Measurements from ENCODE around the gene ZNF205.

ZNF205 gene

DNA sequence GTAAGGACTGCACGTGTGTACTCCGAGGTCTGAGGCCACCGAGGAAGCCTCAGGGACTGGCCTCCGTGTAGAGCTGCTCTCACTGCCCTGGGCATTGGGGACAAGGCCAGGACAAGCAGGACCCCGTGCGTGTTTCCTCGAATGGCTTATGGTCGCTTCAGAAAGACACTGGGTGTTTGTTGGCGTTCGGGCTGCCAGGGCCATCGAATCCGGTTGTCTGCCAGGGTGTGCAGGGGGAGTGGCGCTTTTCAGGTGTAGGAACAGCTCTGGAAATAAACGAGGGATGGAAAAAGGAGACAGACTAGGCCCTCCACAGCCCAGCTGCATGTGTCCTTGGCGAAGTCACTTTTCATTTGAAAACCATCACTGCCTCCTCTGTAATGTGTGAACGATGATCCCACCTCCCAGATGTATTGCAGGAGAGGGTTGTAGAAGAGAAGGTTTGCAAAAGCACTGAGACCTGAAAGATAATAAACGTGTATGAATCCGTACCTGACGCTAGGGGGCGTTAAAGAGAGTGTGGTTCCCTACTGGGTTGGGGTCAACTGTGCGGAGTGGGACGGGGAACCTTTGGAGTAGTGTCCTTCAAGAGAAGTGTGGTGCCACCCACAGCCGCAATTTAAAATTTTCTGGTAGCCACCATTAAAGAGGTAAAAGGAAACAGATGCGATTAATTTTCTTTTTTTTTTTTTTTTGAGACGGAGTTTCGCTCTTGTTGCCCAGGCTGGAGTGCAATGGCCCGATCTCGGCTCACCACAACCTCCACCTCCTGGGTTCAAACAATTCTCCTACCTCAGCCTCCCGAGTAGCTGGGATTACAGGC lies 11.2 kb upstream of the ZNF205 start:
- DNase-seq = no peak

DNA sequence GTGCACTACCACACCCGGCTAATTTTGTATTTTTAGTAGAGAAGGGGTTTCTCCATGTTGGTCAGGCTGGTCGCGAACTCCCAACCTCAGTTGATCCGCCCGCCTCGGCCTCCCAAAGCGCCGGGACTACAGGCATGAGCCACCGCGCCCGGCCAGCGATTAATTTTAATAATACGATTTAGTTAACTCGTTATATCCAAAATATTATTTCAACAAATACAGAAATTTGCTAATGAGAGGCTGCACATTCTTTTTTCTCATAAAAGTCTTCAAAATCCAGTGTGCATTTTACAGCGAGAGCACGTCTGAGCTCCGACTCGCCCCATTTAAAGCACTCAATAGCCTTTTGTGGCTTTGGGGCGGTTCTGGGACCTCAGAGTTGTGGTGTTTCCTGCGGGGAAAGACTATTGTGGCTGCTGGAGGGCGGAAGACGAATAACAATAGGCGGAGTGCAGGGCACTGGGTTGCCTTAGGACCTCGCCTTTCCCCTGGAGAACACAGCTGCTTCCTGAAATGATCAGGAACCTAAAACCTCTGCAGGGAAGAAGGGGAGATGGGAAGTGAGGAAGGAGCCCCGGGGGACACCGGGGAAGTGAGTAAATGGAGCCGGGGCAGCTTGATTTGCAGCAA lies 10.4 kb upstream of the ZNF205 start:
- no peak for DNase-seq

- DNase-seq = peak; percentile 31 to 95 (median 85)
These were observed 6.0 kb upstream of the ZNF205 start for GRCh38 chr16:3106205-3106928.

GRCh38 chr16:3112881-3113574 lies 642 bp downstream of the ZNF205 start:
- DNase-seq = peak in 11 of 58 donors; percentile 9 to 34 (median 14)

DNA sequence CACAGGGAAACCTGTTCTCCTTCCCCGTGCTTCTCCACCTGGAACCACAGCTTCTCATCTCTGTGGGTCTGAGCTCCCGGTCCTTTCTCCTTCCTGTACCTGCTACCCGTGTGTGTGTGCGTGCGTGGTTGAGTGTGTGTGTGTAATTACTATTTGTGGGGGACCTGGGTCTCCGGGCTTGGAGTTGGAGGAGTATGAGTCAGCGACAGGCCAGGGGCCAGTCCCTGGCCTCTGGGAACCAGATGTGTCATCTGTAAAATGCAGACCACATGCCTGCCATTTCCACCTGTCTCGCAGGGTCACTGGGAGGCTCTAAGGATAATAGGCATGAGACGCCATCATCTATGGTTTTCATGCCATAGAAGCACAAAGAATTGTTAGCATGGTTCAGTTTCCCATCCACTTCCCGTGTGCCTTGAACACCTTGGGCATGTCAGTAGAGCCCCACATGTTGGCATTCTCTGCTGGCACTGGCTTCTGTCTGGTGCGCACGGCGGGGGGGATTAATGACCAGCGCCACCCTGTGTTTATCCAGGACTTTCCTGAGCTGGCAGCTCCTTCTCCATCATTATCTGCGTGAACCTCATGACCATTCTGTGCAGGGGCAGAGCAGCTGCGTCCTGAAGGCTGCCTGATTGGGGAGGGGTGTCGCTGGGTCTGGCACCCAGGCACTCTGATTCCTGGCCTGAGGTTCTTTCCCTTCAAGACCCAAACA lies 1.5 kb downstream of the ZNF205 start:
- DNase-seq = no peak

GRCh38 chr16:3115003-3115402 lies 2.6 kb downstream of the ZNF205 start:
- no peak for DNase-seq

DNA sequence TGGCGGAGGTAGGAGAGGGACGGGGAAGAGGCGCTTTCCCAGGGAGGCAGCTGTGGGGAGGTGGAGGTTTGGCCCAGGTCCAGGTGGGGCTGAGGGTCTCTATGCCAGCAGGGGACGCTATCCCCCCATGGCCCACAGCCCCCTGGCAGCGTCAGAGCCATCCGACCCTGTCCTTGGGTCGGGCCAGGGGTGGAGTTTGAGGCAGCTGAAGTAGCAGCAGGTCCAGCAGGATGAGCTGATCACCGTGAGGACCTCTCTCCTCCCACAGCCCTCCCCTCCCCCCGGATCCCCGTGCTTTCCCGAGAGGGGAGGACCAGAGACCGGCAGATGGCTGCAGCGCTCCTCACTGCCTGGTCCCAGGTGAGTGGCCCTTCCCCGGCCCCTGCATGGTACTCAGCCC lies 3.2 kb downstream of the ZNF205 start:
- DNase-seq = no peak

DNA sequence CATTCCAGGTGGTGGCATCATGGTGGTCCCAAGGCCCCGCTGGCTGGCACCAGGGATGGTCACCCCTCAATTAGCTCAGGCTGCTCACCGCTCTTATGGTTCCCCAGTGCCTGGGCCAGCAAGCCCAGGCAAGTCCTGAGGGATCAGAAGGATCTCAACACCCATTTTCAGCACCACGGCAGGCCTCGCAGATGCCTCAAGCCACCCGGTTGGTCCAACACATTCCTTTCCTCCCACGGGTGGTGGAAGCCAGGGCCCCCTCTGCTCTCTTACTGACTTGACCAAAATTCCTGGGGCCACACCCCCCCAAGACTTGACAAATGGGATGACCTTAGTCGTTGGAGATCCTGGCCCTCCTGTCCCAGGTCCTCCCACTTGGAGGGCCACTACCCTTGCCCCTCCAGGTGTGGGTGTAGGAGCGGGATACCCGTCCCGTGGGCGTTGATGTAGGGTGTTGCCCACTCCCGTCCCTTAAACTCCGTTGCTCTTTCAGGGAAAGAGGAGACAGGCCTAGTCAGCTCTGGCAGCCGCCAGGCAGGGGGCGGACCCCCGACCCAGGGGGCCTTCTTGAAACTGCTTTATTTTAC lies 5.9 kb downstream of the ZNF205 start:
- no peak for DNase-seq

DNA sequence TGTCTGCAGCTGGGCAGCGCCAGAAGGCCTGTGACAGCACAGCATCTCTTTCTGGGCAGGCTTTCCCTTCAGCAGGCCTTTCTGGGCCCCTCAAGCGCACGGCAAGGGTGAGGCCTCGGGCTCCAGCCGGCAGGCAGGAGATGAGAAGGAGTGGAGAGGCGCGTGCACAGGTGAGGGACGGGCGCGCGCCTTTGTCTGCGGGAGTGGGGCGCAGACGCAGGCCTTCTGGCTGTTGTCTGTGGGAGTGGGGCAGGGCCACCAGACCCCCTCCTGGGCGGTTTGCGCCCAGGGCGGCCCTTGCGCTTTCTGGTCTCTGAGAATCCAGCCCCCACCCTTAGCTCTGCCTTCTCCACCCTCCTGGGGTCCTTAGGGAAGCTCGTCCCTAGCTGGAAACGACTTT lies 6.5 kb downstream of the ZNF205 start:
- DNase-seq = no peak

DNA sequence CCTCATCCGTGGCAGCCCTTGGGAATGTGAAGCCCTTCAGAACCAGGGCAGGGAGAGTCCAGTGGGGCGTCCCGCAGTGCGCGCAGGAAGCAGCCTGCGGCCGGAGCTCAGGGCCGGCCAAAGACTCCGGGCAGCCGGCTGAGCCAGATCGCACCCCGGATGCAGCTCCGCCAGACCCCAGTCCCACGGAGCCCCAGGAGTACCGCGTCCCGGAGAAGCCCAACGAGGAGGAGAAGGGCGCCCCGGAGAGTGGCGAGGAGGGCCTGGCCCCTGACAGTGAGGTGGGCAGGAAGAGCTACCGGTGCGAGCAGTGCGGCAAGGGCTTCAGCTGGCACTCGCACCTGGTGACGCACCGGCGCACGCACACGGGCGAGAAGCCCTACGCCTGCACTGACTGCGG lies 6.9 kb downstream of the ZNF205 start:
- DNase-seq = no peak

GRCh38 chr16:3119701-3120408 lies 7.5 kb downstream of the ZNF205 start:
- no peak for DNase-seq

DNA sequence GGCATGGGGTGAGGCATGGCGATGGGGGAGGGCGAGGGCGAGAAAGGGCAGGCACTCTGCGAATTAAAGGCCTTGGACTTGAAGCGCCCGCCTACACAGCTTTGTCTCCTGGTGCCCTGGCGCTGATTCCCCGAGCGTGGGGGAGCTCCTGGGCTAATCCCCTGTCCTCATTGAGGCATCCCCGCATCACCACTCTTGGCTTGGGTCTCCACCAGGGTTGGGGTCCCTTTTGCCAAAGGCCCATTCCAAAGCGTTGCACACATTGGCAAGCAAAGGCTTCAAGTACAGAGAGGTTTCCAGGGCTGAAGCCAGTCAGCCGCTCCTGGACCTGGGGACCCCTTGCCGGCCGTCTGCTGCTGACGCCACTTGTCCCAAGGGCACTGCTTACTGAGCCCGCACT lies 8.0 kb downstream of the ZNF205 start:
- DNase-seq = no peak

DNA sequence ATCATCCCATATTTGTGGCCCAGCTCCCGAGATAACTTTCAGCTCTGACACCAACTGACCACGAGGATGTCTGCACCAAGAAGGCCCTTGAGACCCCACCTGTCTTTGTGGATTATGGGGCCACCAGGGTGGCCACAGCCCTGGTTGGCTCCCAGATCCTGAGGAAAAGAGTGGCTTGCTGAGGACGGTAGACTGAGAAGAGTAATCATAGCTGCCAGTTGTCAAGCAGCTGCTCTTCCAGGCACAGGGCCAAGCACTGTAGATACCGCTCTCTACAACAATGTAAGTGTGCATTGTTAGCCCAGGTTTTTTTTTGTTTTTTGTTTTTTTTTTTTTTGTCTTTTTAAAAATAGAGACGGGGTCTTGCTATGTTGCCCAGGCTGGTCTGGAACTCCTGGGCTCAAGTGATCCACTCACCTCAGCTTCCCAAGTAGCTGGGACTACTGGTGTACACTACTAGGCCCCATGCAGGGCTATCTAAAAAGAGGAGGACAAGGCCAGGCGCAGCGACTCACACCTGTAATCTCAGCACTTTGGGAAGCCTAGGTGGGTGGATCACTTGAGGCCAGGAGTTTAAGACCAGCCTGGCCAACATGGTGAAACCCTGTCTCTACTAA lies 9.6 kb downstream of the ZNF205 start:
- peak in 1 of 58 donors; percentile 7 for DNase-seq

DNA sequence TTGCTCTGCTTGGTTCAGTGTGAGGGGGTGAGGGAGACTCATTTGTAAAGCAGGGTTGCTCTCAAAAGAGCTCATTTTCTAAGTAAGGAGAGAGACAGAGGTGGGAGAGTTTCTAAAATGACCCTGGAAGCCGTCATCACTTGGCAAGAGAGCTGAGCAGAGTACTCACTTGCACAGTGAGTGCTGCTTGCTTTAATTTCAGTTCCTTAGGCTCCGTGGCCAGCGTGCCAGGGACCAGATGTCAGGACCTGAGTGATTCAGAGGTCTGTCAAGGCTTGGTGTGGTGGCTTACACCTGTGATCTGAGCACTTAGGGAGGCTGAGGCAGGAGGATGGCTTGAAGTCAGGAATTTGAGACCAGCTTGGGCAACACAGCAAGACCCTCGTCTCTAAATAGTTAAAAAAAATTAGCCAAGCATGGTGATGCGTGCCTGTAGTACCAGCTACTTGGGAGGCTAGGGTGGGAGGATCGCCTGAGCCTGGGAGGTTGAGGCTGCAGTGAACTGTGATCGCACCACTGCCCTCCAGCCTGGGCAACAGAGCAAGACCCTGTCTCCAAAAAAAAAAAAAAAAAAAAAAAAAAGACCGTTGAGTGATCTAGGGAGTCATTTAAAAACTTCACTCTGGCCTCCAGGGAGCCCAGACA lies 10.7 kb downstream of the ZNF205 start:
- DNase-seq = no peak

DNA sequence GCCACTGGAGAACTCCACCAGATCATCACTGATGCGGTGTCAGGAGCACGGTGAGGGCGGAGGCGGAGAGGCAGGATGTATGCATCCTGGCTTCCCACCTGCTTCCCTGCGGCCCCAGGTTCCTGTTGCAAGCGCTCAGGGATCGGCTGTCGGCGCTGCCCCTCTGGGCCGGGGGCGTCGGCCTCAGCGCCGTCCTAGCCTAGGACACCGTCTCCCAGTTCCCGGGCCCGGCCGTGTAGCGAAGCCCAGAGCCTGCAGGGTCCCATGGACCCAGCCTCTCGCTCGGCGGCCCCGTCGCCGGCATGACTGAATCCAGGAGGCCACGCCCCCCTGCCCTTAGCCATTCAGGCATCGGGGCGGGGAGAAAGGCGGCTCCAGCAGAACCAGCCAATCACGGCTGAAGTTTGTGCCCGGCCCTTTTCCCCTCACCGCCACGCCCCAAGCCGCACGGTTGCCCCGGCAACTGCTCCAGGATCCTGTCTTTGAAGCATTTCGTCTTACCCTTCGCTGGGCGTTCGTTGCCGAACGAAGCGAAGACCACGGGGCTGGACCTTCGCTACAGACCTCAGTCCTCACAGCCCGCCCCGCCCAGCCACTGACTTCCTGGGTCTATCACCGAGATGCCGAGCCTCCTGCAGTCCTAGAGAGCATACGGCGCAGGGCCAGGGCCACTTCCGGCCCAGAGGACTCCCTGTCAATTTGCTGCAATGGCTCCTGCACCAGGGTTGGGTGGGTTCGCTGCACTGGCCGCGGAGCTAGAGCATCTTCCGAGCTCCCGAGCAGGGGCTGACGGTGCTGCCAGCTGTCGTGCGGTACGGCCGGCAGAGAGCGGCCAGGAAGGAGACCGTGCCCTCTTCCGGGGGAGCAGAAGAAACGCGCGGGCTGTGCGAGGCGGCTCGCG lies 11.8 kb downstream of the ZNF205 start:
- DNase-seq = peak; percentile 57 to 97 (median 92)

- DNase-seq = no peak
These were observed 15.4 kb downstream of the ZNF205 start for GRCh38 chr16:3127745-3128144.
